M059J (cell line): Measurements from ENCODE around the gene HIRA. TPM values are rescaled to one million over a fixed set of nuclear protein-coding genes. Genes with fewer than 3 reads are reported as not detected.
A peak's percentile ranks its signal among the peaks of the same experiment; 100 is the strongest.

ENCODE experiments used
- DNase-seq: peaks from one replicate; pipeline ENCODE4 v3.0.0-alpha.2; 2012; ENCODE audit warnings: low read depth
- total RNA-seq: library from RNA; depleted of rRNA; stranded (reverse); fragments of >200 nt; shearing (Covaris generic); gene quantifications from 2 replicates; pipeline ENCODE4 v1.2.3, GENCODE V29; 2014

HIRA gene
- total RNA-seq, 1 experiment from 2014 or later = 21.5 TPM

GRCh38 chr22:19357270-19358105 lies 74.0 kb downstream of the HIRA start:
- DNase-seq = peak; percentile 51

- DNase-seq = no peak
Measured at GRCh38 chr22:19356708-19357269, 74.7 kb downstream of the HIRA start.

- DNase-seq = no peak
Measured at GRCh38 chr22:19355413-19356157, 75.9 kb downstream of the HIRA start.

GRCh38 chr22:19354201-19354600 lies 77.3 kb downstream of the HIRA start:
- DNase-seq = no peak

- no peak for DNase-seq
Measured at GRCh38 chr22:19353363-19354131, 78.0 kb downstream of the HIRA start.

- no peak for DNase-seq
Measured at GRCh38 chr22:19352766-19353165, 78.8 kb downstream of the HIRA start.

- DNase-seq = no peak
Measured at GRCh38 chr22:19352217-19352616, 79.3 kb downstream of the HIRA start.

GRCh38 chr22:19351604-19352003 lies 79.9 kb downstream of the HIRA start:
- DNase-seq = no peak

- DNase-seq = no peak
Measured at GRCh38 chr22:19350947-19351346, 80.6 kb downstream of the HIRA start.

- DNase-seq = no peak
Measured at GRCh38 chr22:19350476-19350859, 81.1 kb downstream of the HIRA start.

- DNase-seq = no peak
Measured at GRCh38 chr22:19349778-19350475, 81.6 kb downstream of the HIRA start.

- DNase-seq = no peak
Measured at GRCh38 chr22:19346677-19347265, 84.8 kb downstream of the HIRA start.

GRCh38 chr22:19344420-19344819 lies 87.1 kb downstream of the HIRA start:
- DNase-seq = no peak

GRCh38 chr22:19343470-19343869 lies 88.1 kb downstream of the HIRA start:
- DNase-seq = no peak

- no peak for DNase-seq
Measured at GRCh38 chr22:19341500-19341899, 90.0 kb downstream of the HIRA start.

GRCh38 chr22:19337137-19337536 lies 94.4 kb downstream of the HIRA start:
- DNase-seq = no peak

GRCh38 chr22:19336133-19337075 lies 95.1 kb downstream of the HIRA start:
- DNase-seq = no peak

- DNase-seq = no peak
Measured at GRCh38 chr22:19331975-19332374, 99.6 kb downstream of the HIRA start.

- DNase-seq = no peak
Measured at GRCh38 chr22:19331474-19331873, 100.1 kb downstream of the HIRA start.
